ENCODE measurements around the gene TTC38.

Gene TTC38

GRCh38 chr22:46225631-46226030 lies 42.2 kb upstream of the TTC38 start:
- Mint-ChIP-seq H3K4me3 (no peak overlapping the region), H3K4me1 (no peaks in the 10 kb centered on the region), H3K27me3 (ENCODE audit: low read depth) (no peaks in the 10 kb centered on the region), H3K9me3 (no peaks in the 10 kb centered on the region), H3K27ac (no peak overlapping the region), H3K36me3 (ENCODE audit: low read depth) (peaks cover 18% of the 10 kb centered on the region)
- TF ChIP-seq CTCF (IDR thresholded peaks at IDR 0.05; ENCODE audit: unreplicated experiment in 3 of 3), result no peak

GRCh38 chr22:46226577-46226976 lies 41.2 kb upstream of the TTC38 start:
- Mint-ChIP-seq H3K27ac (no peak overlapping the region), H3K36me3 (ENCODE audit: low read depth) (peaks cover 11% of the 10 kb centered on the region), H3K27me3 (ENCODE audit: low read depth) (no peaks in the 10 kb centered on the region)

GRCh38 chr22:46229701-46230100 lies 38.1 kb upstream of the TTC38 start:
- H3K4me3 Mint-ChIP-seq, result no peak overlapping the region
- no peaks in the 10 kb centered on the region for H3K9me3 Mint-ChIP-seq
- TF ChIP-seq CTCF (IDR thresholded peaks at IDR 0.05; ENCODE audit: unreplicated experiment in 3 of 3), result no peak
- H3K27me3 Mint-ChIP-seq (ENCODE audit: low read depth), result no peaks in the 10 kb centered on the region
- no peak overlapping the region for H3K27ac Mint-ChIP-seq
- no peaks in the 10 kb centered on the region for H3K4me1 Mint-ChIP-seq
- H3K36me3 Mint-ChIP-seq (ENCODE audit: low read depth), result peaks cover 13% of the 10 kb centered on the region

More at GRCh38 chr22:46226577-46226976, 41.2 kb upstream of the TTC38 start:
- H3K4me3 Mint-ChIP-seq, result no peak overlapping the region
- no peak for TF ChIP-seq CTCF (IDR thresholded peaks at IDR 0.05; ENCODE audit: unreplicated experiment in 3 of 3)
- no peaks in the 10 kb centered on the region for H3K4me1 Mint-ChIP-seq
- no peaks in the 10 kb centered on the region for H3K9me3 Mint-ChIP-seq

- H3K9me3 Mint-ChIP-seq, result no peaks in the 10 kb centered on the region
These were observed 37.4 kb upstream of the TTC38 start for GRCh38 chr22:46230262-46230901.

GRCh38 chr22:46233231-46233630 lies 34.6 kb upstream of the TTC38 start:
- Mint-ChIP-seq H3K27ac (no peak overlapping the region), H3K36me3 (ENCODE audit: low read depth) (peaks cover 29% of the 10 kb centered on the region), H3K9me3 (no peaks in the 10 kb centered on the region), H3K27me3 (ENCODE audit: low read depth) (peaks cover 2% of the 10 kb centered on the region), H3K4me3 (no peak overlapping the region), H3K4me1 (no peaks in the 10 kb centered on the region)
- TF ChIP-seq CTCF (IDR thresholded peaks at IDR 0.05; ENCODE audit: unreplicated experiment in 3 of 3), result no peak

More at GRCh38 chr22:46230262-46230901, 37.4 kb upstream of the TTC38 start:
- TF ChIP-seq CTCF (IDR thresholded peaks at IDR 0.05; ENCODE audit: unreplicated experiment in 3 of 3), result no peak
- peaks cover 18% of the 10 kb centered on the region for H3K36me3 Mint-ChIP-seq (ENCODE audit: low read depth)
- H3K27ac Mint-ChIP-seq, result no peak overlapping the region
- no peaks in the 10 kb centered on the region for H3K27me3 Mint-ChIP-seq (ENCODE audit: low read depth)
- H3K4me3 Mint-ChIP-seq, result no peak overlapping the region
- no peaks in the 10 kb centered on the region for H3K4me1 Mint-ChIP-seq

- peaks cover 4% of the 10 kb centered on the region for H3K27me3 Mint-ChIP-seq (ENCODE audit: low read depth)
- TF ChIP-seq CTCF (IDR thresholded peaks at IDR 0.05; ENCODE audit: unreplicated experiment in 3 of 3), result no peak
- H3K4me1 Mint-ChIP-seq, result no peaks in the 10 kb centered on the region
- H3K9me3 Mint-ChIP-seq, result no peaks in the 10 kb centered on the region
- no peak overlapping the region for H3K4me3 Mint-ChIP-seq
- no peak overlapping the region for H3K27ac Mint-ChIP-seq
- H3K36me3 Mint-ChIP-seq (ENCODE audit: low read depth), result peaks cover 30% of the 10 kb centered on the region
These were observed 32.8 kb upstream of the TTC38 start for GRCh38 chr22:46234969-46235368.
